ENCODE data around the gene INSIG2.
"Not testable (repeated sequence)": the region's sequence is repeated elsewhere in the genome, so short reads cannot be mapped to it uniquely, and the experiment has no call there.

The INSIG2 gene

DNA sequence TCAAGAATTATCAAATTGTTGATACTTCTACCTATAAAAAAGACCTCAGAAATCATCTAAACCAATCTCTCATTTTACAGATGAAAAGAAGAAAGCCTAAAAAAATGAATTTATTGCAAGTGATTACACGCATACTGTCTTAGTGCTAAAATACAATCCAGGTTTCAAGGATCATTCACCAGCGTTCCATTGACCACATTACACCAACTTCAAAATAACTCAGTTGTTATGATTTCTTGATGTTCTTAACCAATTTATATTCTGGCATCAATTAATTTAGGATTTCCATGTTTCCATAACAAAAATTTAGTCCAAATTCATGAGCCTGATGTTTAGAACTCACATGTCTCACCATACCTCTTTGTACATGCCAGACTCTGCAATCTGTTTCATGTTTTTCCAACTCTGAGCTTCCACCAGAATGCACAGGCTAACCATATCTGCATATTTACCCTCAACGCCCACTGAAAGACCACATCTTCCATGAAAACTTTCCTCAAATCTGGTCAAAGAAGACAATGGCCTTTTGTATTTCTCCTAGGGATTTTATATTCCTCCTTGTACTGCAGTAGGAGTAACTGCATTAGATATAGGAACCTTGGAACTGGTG, 2.1 kb upstream of the INSIG2 start:
- Histone ChIP-seq H3K27ac (no peak overlapping the region), H3K4me3 (ENCODE audit: low read depth in 1 of 2, low read length in 1 of 2) (no peak overlapping the region), H3K27me3 (peaks cover 47% of the 10 kb centered on the region), H3K36me3 (no peaks in the 10 kb centered on the region), H3K9me3 (no peaks in the 10 kb centered on the region), H3K4me1 (ENCODE audit: control insufficient read depth in 1 of 2, insufficient read depth in 1 of 2, low read depth in 1 of 2, low read length in 1 of 2) (peaks cover 21 to 28% of the 10 kb centered on the region in 2 experiments)
- TF ChIP-seq, protein P1, sequence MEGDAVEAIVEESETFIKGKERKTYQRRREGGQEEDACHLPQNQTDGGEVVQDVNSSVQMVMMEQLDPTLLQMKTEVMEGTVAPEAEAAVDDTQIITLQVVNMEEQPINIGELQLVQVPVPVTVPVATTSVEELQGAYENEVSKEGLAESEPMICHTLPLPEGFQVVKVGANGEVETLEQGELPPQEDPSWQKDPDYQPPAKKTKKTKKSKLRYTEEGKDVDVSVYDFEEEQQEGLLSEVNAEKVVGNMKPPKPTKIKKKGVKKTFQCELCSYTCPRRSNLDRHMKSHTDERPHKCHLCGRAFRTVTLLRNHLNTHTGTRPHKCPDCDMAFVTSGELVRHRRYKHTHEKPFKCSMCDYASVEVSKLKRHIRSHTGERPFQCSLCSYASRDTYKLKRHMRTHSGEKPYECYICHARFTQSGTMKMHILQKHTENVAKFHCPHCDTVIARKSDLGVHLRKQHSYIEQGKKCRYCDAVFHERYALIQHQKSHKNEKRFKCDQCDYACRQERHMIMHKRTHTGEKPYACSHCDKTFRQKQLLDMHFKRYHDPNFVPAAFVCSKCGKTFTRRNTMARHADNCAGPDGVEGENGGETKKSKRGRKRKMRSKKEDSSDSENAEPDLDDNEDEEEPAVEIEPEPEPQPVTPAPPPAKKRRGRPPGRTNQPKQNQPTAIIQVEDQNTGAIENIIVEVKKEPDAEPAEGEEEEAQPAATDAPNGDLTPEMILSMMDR (IDR thresholded peaks at IDR 0.05), result no peak

DNA sequence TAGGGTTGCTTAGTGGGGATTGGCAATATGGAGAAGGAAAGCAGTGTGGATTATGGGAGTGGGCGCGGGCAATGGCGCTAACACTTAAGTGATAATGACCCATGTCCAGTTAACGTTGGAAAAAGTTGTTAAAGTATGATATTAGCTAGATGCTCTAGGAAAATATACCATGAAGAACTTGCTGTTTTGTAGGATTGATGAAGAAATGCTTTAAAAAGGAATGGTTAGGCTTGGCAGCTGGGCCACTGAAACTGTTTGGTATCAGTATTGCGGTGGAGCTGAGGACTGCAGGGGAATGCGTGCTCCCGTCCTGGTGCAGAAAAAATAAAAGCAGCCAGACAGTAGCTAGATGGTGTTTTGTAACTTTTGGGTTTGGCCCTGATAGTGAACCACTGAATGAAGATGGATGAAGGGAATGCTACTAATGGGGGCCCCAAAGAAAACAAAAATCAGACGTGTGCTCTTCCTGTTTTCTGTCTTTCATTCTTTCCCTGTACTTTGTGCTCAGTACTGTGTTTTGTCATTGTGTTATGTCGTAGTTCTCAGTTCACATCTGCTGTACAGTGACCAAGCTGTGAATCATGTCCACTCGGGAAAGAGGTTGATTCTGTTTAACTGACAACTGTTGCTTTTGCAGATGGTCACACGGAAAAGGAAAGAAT, 999 bp downstream of the INSIG2 start:
- peak overlapping the region; percentile 88 to 96 for H3K4me3 ChIP-seq (ENCODE audit: low read depth in 1 of 2, low read length in 1 of 2)
- TF ChIP-seq, protein P1 (IDR thresholded peaks at IDR 0.05), result no peak
- peaks cover 21 to 28% of the 10 kb centered on the region in 2 experiments for H3K4me1 ChIP-seq (ENCODE audit: control insufficient read depth in 1 of 2, insufficient read depth in 1 of 2, low read depth in 1 of 2, low read length in 1 of 2)
- peak overlapping the region; percentile 76 for H3K27ac ChIP-seq
- peaks cover 20% of the 10 kb centered on the region for H3K27me3 ChIP-seq
- no peaks in the 10 kb centered on the region for H3K36me3 ChIP-seq
- H3K9me3 ChIP-seq, result no peaks in the 10 kb centered on the region

DNA sequence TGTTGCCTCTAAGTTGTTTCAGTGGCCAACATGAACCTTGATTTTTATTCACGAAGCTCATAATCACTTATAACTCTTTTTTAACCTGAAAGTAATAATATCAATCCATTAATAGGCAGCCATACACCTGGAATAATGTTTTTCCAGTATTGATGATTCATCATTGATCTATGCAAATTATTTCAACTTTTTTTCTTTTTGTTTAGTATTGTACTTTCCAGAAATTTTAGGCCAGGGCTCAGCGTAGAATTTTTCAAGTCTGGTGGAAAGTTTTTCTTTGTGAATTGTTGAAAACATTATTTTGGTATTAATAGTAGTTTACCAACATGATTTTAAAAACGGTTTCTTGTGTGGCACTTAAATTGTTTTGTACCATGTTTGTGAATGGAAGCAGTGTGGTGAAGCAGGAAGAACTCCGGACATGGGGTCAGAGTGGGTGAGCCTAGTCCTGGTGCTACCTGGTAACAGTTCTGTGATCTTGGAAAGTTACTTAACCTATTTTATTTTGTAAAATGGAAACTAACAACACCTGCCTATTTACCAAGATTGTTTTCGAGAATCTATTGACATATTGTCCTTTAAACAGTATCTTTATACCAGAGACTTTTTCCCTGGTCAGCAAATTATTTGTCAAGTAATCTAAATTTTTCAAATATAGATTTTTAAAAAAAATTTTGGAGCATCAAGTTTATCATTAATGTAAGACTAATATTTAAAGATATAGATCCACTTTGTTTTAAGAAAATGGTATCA, 2.3 kb downstream of the INSIG2 start:
- Histone ChIP-seq H3K4me1 (ENCODE audit: control insufficient read depth in 1 of 2, insufficient read depth in 1 of 2, low read depth in 1 of 2, low read length in 1 of 2) (peaks cover 29 to 38% of the 10 kb centered on the region in 2 experiments), H3K27ac (no peak overlapping the region), H3K4me3 (ENCODE audit: low read depth in 1 of 2, low read length in 1 of 2) (no peak overlapping the region), H3K27me3 (peaks cover 9% of the 10 kb centered on the region), H3K9me3 (no peaks in the 10 kb centered on the region), H3K36me3 (no peaks in the 10 kb centered on the region)
- TF ChIP-seq, protein P1 (IDR thresholded peaks at IDR 0.05), result no peak

DNA sequence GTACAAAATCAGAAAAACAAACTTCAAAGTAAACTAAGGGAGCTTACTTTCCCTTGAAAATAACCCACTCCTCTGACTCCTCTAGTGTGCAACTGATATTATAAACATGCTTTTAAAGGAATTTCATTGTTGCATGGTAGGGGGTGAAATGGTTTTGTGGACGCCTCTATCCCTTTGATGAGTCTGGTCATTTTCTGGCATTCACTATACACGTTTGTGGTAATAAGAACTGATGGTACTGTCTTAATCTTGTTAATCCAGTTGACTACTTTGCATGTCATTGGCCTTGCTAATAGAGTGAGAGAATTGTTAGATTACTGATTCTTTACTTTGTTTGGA, 2.8 kb downstream of the INSIG2 start:
- TF ChIP-seq, protein P1 (IDR thresholded peaks at IDR 0.05), result no peak
- H3K9me3 ChIP-seq, result no peaks in the 10 kb centered on the region
- no peak overlapping the region for H3K4me3 ChIP-seq (ENCODE audit: low read depth in 1 of 2, low read length in 1 of 2)
- H3K36me3 ChIP-seq, result no peaks in the 10 kb centered on the region
- H3K27ac ChIP-seq, result no peak overlapping the region
- H3K4me1 ChIP-seq (ENCODE audit: control insufficient read depth in 1 of 2, insufficient read depth in 1 of 2, low read depth in 1 of 2, low read length in 1 of 2), result peaks cover 35 to 43% of the 10 kb centered on the region in 2 experiments
- H3K27me3 ChIP-seq, result peaks cover 6% of the 10 kb centered on the region

DNA sequence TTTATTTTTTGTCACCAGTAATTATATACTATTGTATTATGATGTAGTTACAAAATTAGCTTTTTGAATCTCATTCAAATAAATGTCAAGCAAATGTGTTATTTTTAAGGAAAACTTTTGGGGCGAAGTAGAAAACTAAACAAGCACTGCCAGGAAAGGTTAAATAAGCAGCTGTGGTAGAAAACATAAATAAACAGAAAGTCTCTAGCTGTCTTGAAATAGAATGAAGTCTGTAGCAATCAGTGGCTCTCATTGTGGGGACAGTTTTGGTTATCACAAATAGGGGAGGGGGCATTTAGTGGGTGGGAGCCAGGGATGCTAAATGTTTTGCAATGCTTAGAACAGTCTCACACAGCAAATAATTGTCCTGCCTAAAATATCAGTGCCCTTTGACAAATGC, 3.4 kb downstream of the INSIG2 start:
- TF ChIP-seq, protein P1 (IDR thresholded peaks at IDR 0.05), result no peak
- Histone ChIP-seq H3K4me3 (ENCODE audit: low read depth in 1 of 2, low read length in 1 of 2) (no peak overlapping the region), H3K27me3 (peaks cover under 1% of the 10 kb centered on the region), H3K4me1 (ENCODE audit: control insufficient read depth in 1 of 2, insufficient read depth in 1 of 2, low read depth in 1 of 2, low read length in 1 of 2) (peaks cover 40 to 48% of the 10 kb centered on the region in 2 experiments), H3K27ac (no peak overlapping the region), H3K36me3 (no peaks in the 10 kb centered on the region), H3K9me3 (no peaks in the 10 kb centered on the region)

- H3K27me3 ChIP-seq; H3K36me3 ChIP-seq; H3K27ac ChIP-seq; H3K4me3 ChIP-seq (ENCODE audit: low read depth in 1 of 2, low read length in 1 of 2); H3K9me3 ChIP-seq: not testable (repeated sequence)
- H3K4me1 ChIP-seq (ENCODE audit: control insufficient read depth in 1 of 2, insufficient read depth in 1 of 2, low read depth in 1 of 2, low read length in 1 of 2), result peaks cover 61 to 62% of the 10 kb centered on the region in 2 experiments
These were observed 5.8 kb downstream of the INSIG2 start for GRCh38 chr2:118094102-118094501.

Measured in neutrophil (primary cell).